Calu3 (cell line): ENCODE measurements around the gene FERMT1. TPM values are rescaled to one million over a fixed set of nuclear protein-coding genes. Genes with fewer than 3 reads are reported as not detected.

ENCODE experiments used
- BruUV-seq: library from RNA; stranded (reverse); fragments of 400-500 nt; replicated peaks from 2 replicates; lab custom pipeline; 2021; lab: Mats Ljungman, UMichigan
- CTCF ChIA-PET: fragments of 300-600 bp; sonication (Branson Sonifier 250); formaldehyde crosslinking; loops from one replicate; lab custom pipeline; 2022; ENCODE audit warnings: antibody characterized with exemption; lab: Charles Lee
- DNase-seq: peaks from one replicate; pipeline ENCODE4 v3.0.0; 2022
- H3K27ac Mint-ChIP-seq: one replicate; pipeline ENCODE4 v1.8.0; 2022; ENCODE audit warnings: mixed read lengths; ENCODE audit not compliant: unreplicated experiment
- H3K27me3 Mint-ChIP-seq: one replicate; pipeline ENCODE4 v1.8.0; 2022; ENCODE audit warnings: mixed read lengths; ENCODE audit not compliant: unreplicated experiment
- H3K36me3 Mint-ChIP-seq: one replicate; pipeline ENCODE4 v1.8.0; 2022; ENCODE audit warnings: mild to moderate bottlenecking, moderate library complexity, mixed read lengths; ENCODE audit not compliant: insufficient read depth, unreplicated experiment
- H3K4me1 Mint-ChIP-seq: one replicate; pipeline ENCODE4 v1.8.0; 2022; ENCODE audit warnings: mild to moderate bottlenecking, low read depth, mixed read lengths; ENCODE audit not compliant: unreplicated experiment
- H3K4me3 Mint-ChIP-seq: one replicate; pipeline ENCODE4 v1.8.0; 2022; ENCODE audit warnings: mild to moderate bottlenecking, low read depth, moderate library complexity, mixed read lengths; ENCODE audit not compliant: unreplicated experiment
- H3K9me3 Mint-ChIP-seq: one replicate; pipeline ENCODE4 v1.8.0; 2022; ENCODE audit warnings: low read depth, mixed read lengths; ENCODE audit not compliant: unreplicated experiment
- CTCF ChIP-seq: fragments of 200-600 bp; IDR thresholded peaks from one replicate; pipeline ENCODE4 v1.8.0; 2022; ENCODE audit warnings: antibody characterized with exemption; ENCODE audit not compliant: unreplicated experiment
- intact Hi-C: fragments of 100-400 bp; cut with micrococcal nuclease; formaldehyde crosslinking; loops from one replicate; pipeline ENCODE4 v1.10.0; 2022; ENCODE audit not compliant: unreplicated experiment
- total RNA-seq: library from RNA; stranded (reverse); gene quantifications from 2 replicates; pipeline ENCODE4 v1.2.3, GENCODE V29; 2022

Gene FERMT1
- total RNA-seq, 1 experiment from 2014 or later = 23.5 TPM

- Mint-ChIP-seq H3K27me3 (no peaks in the 10 kb centered on the region), H3K27ac (peak within 1 kb of the TSS; percentile 52), H3K4me1 (peaks cover 53% of the 10 kb centered on the region), H3K4me3 (peak within 1 kb of the TSS; percentile 75), H3K9me3 (no peaks in the 10 kb centered on the region), H3K36me3 (peaks cover 17% of the 10 kb centered on the region)
- intact Hi-C loops = no loop called here
- no TSS peak for BruUV-seq
- TF ChIP-seq CTCF = no peak
- CTCF ChIA-PET = no interaction called here
- DNase-seq = peak; percentile 35
Measured at GRCh38 chr20:6053776-6054688, 68.8 kb downstream of the FERMT1 start, which contains the start of gene LRRN4. LRRN4 (minus strand) TSS chr20:6054060; CDS start chr20:6052799, 1,261 bp downstream.

- Mint-ChIP-seq H3K27ac (peak overlapping the region; percentile 52), H3K9me3 (no peaks in the 10 kb centered on the region), H3K4me3 (peak overlapping the region; percentile 75), H3K36me3 (peaks cover 17% of the 10 kb centered on the region), H3K4me1 (peaks cover 45% of the 10 kb centered on the region), H3K27me3 (no peaks in the 10 kb centered on the region)
- CTCF ChIA-PET = no interaction called here
- BruUV-seq = no TSS peak
- no peak for TF ChIP-seq CTCF
- intact Hi-C loops = no loop called here
- no peak for DNase-seq
Measured at GRCh38 chr20:6053064-6053775, 69.6 kb downstream of the FERMT1 start.

GRCh38 chr20:6051505-6051904 is 71.3 kb downstream of the FERMT1 start:
- Mint-ChIP-seq H3K4me1 (peaks cover 40% of the 10 kb centered on the region), H3K27me3 (no peaks in the 10 kb centered on the region), H3K36me3 (peaks cover 17% of the 10 kb centered on the region), H3K9me3 (no peaks in the 10 kb centered on the region), H3K4me3 (peak overlapping the region; percentile 75), H3K27ac (no peak overlapping the region)
- intact Hi-C loops = no loop called here
- DNase-seq = peak; percentile 49
- TF ChIP-seq CTCF = no peak
- CTCF ChIA-PET = no interaction called here
- BruUV-seq = no TSS peak

- Mint-ChIP-seq H3K4me3 (no peak overlapping the region), H3K4me1 (peaks cover 26% of the 10 kb centered on the region), H3K9me3 (no peaks in the 10 kb centered on the region), H3K27me3 (no peaks in the 10 kb centered on the region), H3K27ac (no peak overlapping the region), H3K36me3 (peaks cover 16% of the 10 kb centered on the region)
- DNase-seq = no peak
- intact Hi-C loops = no loop called here
- TF ChIP-seq CTCF = no peak
- BruUV-seq = no TSS peak
- CTCF ChIA-PET = no interaction called here
Measured at GRCh38 chr20:6048391-6048790, 74.4 kb downstream of the FERMT1 start.
